GM21576 (cell line): ENCODE data around the gene UBE2K.
A peak's percentile ranks its signal among the peaks of the same experiment; 100 is the strongest.
"Not testable (repeated sequence)": the region's sequence is repeated elsewhere in the genome, so short reads cannot be mapped to it uniquely, and the experiment has no call there.

Experiments used
- ATAC-seq: cut with Tn5 transposase; IDR thresholded peaks from one replicate; pipeline ENCODE4 v1.9.1; 2021; ENCODE audit warnings: mild to moderate bottlenecking, moderate library complexity; ENCODE audit not compliant: unreplicated experiment

Gene UBE2K

DNA sequence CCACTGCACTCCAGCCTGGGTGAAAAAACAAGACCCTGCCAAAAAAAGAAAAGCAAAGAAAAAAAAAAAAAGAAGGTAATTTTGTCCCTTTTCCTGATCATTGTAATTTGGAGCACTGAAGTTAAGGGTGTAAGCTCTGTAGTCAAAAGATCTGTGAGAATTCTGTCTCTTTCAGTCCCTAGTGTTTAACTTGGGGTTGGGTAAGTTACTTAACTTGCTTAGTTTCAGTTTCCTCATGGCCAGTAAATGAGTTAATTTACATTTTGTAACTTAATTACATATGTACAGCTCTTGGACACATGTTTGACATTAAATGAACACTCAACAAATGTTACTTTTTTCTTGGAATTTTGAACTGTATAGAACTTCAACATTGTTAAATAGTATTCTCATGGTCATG is 10.9 kb upstream of the UBE2K start:
- ATAC-seq = no peak

DNA sequence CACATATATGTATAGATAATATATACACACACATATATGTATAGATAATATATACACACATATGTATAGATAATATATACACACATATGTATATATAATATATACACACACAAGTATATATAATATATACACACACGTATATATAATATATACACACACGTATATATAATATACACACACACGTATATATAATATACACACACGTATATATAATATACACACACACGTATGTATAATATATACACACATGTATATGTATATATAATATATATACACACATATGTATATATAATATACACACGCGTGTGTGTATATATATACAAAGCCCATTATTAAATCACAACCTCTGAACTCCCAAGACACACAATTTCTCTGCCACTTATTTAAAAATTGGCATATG is 8.0 kb upstream of the UBE2K start:
- no peak for ATAC-seq

DNA sequence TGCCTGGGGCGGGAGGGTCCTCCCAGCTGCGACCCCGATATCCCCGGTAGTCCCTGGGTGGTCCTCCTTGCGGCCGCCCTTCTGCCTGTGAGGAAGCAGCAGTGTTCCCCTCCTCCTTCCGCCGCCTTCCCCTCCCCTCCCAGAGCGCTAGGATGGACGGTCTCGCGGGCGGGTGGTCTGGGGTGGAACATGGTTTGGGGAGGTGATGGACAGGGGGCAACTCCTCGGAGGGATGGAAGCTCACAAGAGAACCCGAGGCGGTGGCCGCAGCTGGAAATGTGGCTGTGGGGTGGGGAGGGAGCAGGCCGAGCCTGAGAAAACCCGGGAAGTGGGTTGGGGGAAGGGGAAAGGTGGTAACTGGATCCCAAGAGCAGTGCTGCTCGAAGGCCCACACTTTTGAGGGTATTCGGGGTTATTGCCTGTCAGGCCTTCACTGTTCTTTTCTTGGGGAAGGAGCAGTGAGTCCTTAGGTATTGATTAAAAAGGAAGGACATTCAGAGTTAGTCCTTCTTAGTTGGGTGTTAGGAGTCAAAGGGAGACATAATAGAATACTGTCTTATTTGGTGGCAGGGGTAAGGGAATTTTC is 581 bp downstream of the UBE2K start:
- ATAC-seq = peak; percentile 26

DNA sequence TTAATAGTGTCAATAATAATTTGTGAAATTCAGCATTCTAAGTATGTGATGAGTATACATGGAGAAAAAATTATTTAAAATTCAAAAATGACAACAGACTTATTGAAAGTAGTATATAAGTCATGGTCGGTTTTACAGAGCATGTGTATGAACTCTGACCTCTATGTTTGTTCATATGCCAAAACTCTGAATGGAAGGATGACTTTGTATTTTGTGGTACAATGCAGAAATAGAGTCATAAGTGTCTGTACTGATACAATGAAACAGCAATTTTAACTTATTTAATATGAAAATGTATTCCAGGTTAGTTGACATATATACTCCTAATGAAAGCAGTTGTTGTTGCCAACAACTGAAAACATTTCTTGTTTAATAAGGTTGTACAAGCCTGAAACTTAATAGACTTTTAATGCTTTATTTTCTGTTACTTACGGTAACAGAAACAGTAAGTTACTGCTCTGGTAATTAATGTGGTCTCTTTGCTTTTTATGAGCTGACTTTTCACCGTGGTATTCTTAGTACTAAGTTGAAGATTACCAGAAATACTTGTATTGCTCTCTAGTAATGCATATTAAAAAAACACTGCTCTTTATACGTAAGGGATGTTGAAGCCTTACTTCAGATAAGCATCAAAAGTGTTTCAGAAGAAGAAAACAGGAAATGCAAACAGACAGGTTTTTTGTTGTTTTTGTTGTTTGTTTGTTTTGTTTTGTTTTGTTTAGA is 1.9 kb downstream of the UBE2K start:
- no peak for ATAC-seq

DNA sequence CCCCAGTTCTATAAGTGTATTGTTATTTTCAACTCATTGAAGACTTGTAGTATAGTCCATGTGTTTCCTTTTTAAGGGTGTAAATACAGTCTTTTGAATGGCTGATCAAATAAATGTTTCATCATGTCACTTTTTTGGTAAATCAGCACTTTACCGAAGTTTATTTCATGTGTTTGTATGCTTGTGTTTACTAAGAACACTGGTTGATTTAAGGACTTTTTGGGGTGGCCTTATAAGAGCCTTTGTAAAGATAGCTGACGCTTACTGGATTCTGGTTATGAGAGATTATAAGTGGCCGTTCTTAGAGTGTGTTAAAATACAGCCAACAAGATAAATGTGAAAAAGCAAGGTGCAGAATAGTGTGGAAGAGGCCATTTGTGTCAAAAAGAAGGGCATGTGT is 2.6 kb downstream of the UBE2K start:
- ATAC-seq = no peak

DNA sequence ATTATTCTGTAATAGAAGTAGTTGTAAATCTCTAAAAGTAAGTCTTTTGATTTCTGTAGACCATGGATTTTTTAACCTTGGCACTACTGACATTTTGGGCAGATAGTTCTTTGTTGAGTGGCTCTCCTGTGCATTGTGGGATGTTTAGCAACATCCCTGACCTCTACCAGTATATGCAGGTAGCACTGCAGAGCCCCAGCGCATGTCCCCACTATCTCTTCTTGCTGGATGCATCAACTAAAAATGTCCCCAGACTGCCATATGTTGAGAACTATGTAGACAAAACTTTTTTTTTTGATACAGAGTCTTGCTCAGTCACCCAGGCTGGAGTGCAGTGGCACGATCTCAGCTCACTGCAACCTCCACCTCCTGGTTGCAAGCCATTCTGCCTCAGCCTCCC is 4.8 kb downstream of the UBE2K start:
- no peak for ATAC-seq

DNA sequence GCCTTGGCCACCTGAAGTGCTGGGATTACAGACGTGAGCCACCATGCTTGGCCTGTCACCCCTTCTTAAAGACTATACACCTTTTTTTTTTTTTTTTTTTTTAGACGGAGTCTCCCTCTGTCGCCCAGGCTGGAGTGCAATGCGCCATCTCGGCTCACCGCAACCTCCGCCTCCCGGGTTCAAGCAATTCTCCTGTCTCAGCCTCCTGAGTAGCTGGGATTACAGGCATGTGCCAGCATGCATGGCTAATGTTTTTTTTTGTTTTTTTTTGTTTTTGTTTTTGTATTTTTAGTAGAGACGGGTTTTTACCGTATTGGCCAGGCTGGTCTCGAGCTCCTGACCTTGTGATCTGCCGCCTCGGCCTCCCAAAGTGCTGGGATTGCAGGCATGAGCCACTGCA is 6.9 kb downstream of the UBE2K start:
- not testable (repeated sequence) for ATAC-seq

DNA sequence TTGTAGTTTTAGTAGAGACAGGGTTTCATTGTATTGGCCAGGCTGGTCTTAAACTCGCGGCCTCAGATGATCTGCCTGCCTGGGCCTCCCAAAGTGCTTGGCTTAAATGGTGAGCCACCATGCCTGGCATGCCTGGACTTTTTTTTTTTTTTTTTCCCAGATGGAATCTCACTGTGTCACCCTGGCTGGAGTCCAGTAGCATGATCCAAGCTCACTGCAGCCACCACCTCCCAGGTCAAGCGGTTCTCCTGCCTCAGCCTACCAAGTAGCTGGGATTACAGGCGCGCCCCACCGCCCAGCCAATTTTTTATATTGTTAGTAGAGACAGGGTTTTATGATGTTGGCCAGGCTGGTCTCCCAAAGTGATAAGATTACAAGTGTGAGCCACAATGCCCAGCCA is 8.4 kb downstream of the UBE2K start:
- ATAC-seq = no peak

DNA sequence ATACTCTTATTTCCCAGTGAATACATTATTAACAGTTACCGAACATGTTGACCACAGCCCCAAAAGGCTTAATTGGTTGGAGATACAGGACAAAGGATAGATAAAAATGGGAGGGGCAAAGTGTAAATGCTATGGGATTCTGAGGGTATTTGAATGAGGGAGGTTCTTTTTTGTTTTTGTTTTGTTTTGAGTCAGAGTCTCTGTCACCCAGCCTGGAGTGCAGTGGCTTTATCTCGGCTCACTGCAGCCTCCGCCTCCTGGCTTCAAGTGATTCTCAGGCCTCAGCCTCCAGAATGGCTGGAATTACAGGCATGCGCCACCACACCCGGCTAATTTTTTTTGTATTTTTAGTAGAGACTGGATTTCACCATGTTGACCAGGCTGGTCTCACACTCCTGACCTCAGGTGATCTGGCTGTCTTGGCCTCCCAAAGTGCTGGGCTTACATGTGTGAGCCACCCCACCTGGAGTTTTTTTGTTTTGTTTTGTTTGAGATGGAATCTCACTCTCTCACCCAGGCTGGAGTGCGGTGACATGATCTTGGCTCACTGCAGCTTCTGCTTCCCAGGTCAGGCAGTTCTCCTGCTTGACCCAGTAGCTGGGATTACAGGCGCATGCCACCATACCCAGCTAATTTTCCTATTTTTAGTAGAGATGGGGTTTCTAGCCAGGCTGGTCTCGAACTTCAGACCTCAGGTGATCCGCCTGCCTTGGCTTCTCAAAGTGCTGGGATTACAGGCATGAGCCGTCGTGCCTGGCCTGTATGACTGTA is 9.0 kb downstream of the UBE2K start:
- ATAC-seq = no peak

DNA sequence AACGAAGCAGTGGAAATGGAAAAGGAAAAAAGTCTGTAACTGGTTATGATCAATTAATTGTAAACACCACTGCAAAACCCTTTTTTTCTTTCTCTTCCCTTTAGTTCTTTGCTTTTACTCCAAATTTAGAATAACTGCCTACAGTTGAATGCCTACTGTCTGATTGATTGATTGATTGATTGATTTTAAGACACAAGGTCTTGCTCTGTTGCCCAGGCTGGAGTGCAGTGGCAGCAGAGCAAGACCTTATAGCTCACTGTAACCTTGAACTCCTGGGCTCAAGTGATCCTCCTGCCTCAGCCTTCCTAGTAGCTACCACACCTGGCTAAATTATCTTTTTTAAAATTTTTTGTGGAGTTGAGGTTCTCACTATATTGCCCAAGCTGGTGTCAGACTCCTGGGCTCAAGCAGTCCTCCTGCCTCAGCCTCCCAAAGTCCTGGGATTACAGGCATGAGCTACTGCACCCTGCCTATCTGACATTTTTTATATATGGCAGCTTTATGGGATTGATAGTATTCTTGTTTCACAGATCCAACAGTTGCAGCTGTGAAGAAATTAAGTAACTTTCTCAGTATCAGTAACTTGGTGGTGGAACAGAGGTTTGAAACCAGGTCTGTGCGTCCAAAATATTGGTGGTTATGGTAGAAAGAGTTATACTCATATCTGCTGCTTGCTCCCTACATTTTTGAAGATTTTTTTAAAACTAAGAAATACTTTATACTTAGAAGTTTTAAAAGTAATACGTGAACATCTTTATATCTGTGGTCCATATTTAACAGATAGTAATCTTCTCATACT is 12.4 kb downstream of the UBE2K start:
- ATAC-seq = no peak

DNA sequence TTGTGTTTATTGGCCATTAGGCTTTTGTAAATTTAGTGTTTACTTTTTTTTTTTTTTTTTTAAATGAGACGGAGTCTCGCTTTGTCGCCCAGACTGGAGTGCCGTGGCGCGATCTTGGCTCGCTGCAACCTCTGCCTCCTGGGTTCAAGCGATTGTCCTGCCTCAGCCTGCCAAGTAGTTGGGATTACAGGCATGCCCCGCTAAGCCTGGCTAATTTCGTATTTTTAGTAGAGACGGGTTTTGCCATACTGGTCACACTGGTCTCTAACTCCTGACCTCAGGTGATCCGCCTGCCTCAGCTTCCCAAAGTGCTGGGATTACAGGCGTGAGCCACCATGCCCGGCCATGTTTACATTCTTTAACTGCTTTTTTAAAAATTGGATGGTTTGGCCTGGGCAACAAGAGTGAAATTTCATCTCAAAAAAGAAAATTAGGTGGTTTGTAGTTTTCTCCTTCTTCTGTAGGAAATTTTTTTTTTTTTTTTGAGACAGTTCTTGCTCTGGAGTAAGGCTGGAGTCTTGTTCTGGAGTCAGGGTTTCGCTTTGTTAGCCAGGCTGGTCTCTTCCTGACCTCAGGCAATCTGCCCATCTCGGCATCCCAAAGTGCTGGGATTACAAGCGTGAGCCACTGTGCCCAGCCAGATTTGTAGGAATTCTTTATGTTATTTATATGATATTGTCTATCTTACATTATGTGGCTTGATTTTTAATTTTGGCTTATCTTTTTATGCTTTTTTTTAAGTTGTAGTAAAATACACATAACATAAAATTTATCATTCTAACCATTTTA is 15.1 kb downstream of the UBE2K start:
- no peak for ATAC-seq

DNA sequence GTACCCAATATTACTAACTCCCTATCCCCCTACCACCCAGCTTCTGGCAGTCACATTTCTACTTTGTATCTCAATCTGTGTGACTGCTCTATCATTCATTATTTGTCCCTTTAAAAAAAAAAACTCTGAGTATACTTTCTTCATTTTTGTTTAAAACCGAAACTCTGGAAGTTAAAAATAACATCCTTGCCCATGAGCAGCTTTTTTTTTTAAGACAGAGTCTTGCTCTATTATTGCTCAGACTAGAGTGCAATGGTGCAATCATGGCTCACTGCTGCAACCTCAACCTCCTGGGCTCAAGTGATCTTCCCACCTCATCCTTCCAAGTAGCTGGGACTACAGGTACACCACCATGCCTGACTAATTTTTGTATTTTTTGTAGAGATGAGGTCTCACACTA is 15.8 kb downstream of the UBE2K start:
- ATAC-seq = no peak

DNA sequence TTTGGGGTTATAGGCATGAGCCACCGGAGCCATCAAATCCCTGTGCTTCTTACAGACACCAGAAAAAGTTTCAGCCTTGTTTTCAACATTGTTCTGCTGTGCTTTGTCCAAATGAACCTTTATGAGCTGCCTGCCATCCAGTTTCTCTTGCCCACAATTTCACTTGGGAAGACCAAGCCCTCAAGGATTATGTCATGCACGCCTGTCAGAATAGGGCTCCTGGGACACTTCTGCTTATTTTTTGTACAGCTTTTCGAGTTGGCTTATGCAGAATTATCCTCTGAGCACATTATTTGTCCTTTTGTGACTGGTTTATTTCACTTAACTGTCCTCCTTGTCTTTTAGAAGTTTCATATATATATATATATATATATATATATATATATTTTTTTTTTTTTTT is 16.2 kb downstream of the UBE2K start:
- no peak for ATAC-seq

DNA sequence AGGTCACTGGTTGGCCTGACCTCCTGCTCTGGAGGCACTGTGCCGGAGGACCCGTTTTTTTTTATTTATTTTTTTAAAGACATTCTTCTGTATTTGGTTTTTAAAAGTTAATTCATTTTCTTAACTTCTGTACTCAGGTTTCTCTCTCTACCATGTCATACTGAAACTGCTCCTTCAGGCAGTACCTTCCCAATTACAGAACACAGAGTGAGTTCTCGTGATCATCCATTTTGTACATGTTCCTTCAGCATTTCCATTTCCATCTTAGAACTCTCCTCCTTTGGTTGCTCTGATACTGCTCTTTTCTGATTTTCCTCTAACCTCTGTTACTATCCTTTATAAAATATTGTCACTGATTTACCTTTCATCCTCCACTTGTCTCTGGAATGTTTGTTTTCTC is 17.9 kb downstream of the UBE2K start:
- no peak for ATAC-seq

DNA sequence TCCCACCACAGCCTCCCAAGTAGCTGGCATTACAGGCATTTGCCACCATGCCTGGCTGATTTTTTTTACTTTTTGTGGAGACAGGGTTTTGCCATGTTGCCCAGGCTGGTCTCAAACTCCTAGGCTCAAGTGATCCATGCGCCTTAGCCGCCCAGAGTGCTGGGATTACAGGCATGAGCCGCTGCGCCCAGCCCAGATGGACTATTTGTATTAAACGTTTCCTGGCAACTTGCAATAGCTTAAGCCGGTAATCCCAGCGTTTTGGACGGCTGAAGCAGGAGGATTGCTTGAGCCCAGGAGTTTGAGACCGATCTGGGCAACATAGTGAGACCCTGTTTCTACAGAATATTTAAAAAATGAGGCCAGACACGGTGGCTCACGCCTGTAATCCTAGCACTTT is 18.4 kb downstream of the UBE2K start:
- no peak for ATAC-seq

DNA sequence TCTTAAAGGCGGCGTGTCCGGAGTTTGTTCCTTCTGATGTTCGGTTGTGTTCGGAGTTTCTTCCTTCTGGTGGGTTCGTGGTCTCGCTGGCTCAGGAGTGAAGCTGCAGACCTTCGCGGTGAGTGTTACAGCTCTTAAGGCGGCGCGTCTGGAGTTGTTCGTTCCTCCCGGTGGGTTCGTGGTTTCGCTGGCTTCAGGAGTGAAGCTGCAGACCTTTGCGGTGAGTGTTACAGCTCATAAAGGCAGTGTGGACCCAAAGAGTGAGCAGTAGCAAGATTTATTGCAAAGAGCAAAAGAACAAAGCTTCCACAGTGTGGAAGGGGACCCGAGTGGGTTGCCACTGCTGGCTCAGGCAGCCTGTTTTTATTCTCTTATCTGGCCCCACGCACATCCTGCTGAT is 19.8 kb downstream of the UBE2K start:
- not testable (repeated sequence) for ATAC-seq

DNA sequence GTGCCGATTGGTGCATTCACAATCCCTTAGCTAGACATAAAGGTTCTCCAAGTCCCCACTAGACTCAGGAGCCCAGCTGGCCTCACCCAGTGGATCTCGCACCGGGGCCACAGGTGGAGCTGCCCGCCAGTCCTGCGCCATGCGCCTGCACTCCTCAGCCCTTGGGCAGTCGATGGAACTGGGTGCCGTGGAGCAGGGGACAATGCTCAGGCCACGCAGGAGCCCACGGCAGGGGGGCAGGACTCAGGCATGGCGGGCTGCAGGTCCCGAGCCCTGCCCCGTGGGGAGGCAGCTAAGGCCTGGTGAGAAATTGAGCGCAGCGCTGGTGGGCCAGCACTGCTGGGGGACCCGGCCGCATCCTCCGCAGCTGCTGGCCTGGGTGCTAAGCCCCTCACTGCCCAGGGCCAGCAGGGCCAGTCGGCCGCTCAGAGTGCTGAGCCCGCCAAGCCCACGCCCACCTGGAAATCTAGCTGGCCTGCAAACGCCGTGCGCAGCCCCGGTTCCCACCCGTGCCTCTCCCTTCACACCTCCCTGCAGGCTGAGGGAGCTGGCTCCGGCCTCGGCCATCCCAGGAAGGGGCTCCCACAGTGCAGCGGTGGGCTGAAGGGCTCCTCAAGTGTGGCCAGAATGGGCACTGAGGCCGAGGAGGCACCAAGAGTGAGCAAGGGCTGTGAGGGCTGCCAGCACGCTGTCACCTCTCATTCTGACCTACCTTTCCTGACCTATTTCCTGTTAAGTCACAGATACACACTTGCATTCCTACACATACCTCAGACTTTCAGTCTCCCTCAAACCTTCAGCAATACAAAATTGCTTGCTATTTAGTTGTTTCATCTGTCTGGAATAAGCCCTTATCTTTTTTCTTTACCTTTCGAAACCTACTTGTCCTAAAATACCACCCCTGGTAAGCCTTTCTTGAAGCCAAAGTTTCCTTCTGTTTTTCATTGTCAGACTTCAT is 20.7 kb downstream of the UBE2K start:
- no peak for ATAC-seq

DNA sequence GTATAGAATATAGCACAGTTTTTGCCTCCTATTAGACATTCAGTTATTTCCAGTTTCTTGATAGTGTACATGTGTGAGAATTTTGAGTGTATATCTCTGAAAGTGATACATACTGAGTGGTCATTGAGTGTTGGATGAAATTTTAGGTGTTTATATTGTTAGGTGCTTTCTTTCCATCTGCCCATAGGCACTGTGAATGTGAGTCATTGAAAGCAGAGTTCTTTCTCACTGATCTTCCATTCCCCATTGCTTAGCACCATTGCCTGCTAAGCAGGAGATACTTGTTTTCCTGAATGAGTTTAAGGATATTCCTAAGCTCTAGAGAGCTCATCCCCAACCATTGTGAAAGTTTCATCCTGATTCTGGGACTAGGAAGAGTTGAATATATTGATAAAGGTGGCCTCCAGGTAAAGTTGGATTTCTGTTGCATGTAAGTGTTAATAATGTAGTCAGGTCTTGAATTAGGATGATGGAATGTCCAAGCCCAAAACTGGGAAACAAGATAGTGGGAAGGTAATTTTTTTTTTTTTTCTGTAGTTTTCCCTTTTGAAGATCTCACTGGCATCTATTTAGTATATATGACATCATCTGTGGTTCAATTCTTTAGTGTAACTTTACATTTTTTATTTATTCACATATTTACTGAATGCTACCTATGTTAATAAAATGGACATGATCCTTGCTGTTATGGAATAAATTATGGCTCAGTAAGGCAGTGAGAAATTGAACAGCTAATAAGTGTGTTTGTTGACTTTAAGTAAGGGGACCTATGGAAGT is 22.1 kb downstream of the UBE2K start:
- no peak for ATAC-seq

DNA sequence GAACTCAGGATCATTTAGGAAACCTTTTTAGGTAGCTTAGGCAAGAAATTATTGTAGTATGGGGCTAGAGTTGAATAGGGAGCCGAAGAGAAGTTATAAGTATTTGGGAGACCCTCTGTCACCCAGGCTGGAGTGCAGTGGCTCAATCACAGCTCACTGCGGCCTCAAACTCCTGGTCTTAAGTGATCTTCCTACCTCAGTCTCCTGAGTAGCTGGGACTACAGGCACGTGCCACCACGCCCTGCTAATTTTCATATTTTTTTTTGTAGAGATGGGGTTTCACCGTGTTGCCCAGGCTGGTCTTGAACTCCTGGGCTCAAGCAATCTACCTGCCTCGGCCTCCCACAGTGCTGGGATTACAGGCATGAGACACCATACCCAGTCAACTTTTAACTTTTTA is 23.3 kb downstream of the UBE2K start:
- ATAC-seq = not testable (repeated sequence)
